GM12878 (cell line): Measurements from ENCODE around the gene CLDN9.

Experiments
- CHD1 ChIP-seq: IDR thresholded peaks from 2 replicates; pipeline ENCODE4 v1.6.1; 2012; ENCODE audit warnings: low read depth, low read length, improper control_type of control experiment
- NR2C2 ChIP-seq: IDR thresholded peaks from 2 replicates; pipeline ENCODE4 v1.6.1; 2011; ENCODE audit warnings: borderline replicate concordance, low read depth; ENCODE audit not compliant: control insufficient read depth, insufficient read length
- TF ChIP-seq, protein P1 (sequence below), 3 experiments: IDR thresholded peaks in 2 of 3; conservative IDR thresholded peaks in 1 of 3; 2 replicates each; pipeline ENCODE4 v1.5.1; 2011; ENCODE audit warnings: low read depth in 3 of 3, low read length in 3 of 3, mild to moderate bottlenecking in 3 of 3, control low read depth in 2 of 3, moderate library complexity in 2 of 3, inconsistent platforms in 1 of 3, mixed read lengths in 1 of 3; ENCODE audit not compliant: control insufficient read depth in 2 of 3, insufficient read depth in 1 of 3; ENCODE audit errors: extremely low read depth in 1 of 3

DNA sequence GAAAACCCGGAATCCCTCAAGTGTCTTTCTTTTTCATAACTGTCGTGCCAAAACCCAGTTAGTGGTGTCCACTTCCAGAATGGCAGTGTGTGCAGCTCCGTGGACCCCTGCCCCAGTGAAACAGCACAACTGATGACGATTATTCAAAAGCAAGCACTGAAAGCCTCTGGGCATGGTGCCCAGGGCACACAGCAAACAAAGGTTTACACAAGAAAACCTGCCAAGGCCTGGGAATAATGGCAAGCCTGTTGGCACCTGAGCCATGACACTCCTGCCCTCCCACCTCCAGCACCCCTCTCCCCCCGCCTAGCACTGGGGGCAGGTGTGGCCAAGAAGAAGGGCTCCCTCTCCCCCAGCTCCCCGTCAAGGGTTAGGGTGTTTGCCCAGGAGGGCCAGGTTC is 35.3 kb upstream of the CLDN9 start:
- TF ChIP-seq, protein P1, sequence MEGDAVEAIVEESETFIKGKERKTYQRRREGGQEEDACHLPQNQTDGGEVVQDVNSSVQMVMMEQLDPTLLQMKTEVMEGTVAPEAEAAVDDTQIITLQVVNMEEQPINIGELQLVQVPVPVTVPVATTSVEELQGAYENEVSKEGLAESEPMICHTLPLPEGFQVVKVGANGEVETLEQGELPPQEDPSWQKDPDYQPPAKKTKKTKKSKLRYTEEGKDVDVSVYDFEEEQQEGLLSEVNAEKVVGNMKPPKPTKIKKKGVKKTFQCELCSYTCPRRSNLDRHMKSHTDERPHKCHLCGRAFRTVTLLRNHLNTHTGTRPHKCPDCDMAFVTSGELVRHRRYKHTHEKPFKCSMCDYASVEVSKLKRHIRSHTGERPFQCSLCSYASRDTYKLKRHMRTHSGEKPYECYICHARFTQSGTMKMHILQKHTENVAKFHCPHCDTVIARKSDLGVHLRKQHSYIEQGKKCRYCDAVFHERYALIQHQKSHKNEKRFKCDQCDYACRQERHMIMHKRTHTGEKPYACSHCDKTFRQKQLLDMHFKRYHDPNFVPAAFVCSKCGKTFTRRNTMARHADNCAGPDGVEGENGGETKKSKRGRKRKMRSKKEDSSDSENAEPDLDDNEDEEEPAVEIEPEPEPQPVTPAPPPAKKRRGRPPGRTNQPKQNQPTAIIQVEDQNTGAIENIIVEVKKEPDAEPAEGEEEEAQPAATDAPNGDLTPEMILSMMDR (IDR thresholded peaks at IDR 0.05 in 2 of 3, conservative IDR thresholded peaks at IDR 0.05 in 1 of 3; ENCODE audit: control insufficient read depth in 2 of 3, extremely low read depth in 1 of 3, insufficient read depth in 1 of 3, low read depth in 3 of 3, low read length in 3 of 3), result no peak
- TF ChIP-seq CHD1, result no peak
- no peak for TF ChIP-seq NR2C2
